ENCODE results near the gene RDH13.

DNA sequence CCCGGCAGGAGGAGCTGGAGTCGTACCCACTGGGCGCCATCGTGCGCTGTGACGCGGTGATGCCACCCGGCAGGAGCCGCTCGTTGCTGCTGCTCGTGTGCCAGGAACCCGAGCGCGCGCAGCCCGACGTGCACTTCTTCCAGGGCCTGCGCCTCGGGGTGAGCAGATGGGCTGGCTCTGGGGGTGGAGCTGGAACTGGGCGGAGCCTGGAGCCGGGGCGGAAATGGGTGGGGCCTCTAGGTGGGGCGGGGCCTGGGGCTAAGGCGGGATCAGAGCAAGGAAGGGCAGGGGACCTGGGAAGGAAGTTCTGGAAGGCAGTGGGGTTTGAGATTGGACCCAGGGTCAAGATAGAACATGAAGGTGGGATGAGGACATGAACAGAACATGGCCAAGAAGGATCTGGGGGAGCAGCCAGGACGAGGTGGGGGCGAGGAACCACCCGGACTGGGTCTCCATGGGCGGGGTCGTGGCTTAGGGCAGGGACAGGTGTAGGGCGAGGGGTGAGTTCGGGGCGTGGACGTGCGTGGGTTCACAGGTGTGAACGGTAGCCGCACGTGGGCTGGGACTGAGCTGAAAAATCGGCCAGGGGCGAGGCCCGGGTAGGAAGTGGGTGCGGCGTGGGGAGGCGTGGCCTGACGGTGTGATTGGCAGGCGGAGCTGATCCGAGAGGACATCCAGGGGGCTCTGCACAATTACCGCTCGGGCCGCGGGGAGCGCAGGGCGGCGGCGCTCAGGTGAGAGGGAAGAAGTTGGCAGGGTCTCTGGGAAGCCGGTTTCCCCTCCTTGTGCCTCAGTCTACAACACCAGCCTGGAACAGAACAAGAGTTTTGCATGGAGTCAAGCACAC lies 17.4 kb upstream of the RDH13 start:
- no peak for TF ChIP-seq POLR2AphosphoS5 (IDR thresholded peaks at IDR 0.05)
- TF ChIP-seq EP300 (IDR thresholded peaks at IDR 0.05), result no peak
- TF ChIP-seq, protein P1, sequence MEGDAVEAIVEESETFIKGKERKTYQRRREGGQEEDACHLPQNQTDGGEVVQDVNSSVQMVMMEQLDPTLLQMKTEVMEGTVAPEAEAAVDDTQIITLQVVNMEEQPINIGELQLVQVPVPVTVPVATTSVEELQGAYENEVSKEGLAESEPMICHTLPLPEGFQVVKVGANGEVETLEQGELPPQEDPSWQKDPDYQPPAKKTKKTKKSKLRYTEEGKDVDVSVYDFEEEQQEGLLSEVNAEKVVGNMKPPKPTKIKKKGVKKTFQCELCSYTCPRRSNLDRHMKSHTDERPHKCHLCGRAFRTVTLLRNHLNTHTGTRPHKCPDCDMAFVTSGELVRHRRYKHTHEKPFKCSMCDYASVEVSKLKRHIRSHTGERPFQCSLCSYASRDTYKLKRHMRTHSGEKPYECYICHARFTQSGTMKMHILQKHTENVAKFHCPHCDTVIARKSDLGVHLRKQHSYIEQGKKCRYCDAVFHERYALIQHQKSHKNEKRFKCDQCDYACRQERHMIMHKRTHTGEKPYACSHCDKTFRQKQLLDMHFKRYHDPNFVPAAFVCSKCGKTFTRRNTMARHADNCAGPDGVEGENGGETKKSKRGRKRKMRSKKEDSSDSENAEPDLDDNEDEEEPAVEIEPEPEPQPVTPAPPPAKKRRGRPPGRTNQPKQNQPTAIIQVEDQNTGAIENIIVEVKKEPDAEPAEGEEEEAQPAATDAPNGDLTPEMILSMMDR (IDR thresholded peaks at IDR 0.05), result no peak
- TF ChIP-seq POLR2A (IDR thresholded peaks at IDR 0.05), result peak in 1 of 2 donors; percentile 13
